Panc1 (cell line): ENCODE results near the gene MAP3K2.

Experiments used
- POLR2AphosphoS5 ChIP-seq: IDR thresholded peaks from 2 replicates; pipeline ENCODE4 v1.6.1; 2012; ENCODE audit warnings: mild to moderate bottlenecking, low read depth, low read length, moderate library complexity
- TF ChIP-seq, protein P1 (sequence below): fragments of 450-650 bp; IDR thresholded peaks from 2 replicates; pipeline ENCODE4 v1.5.1; 2017; ENCODE audit warnings: mild to moderate bottlenecking
- TF ChIP-seq, protein P2 (sequence below), 2 experiments: IDR thresholded peaks; 2 replicates each; pipeline ENCODE4 v1.6.1; 2011 to 2012; ENCODE audit warnings: low read depth in 2 of 2, control low read depth in 1 of 2, low read length in 1 of 2, mild to moderate bottlenecking in 1 of 2, moderate library complexity in 1 of 2; ENCODE audit not compliant: insufficient read depth in 1 of 2

DNA sequence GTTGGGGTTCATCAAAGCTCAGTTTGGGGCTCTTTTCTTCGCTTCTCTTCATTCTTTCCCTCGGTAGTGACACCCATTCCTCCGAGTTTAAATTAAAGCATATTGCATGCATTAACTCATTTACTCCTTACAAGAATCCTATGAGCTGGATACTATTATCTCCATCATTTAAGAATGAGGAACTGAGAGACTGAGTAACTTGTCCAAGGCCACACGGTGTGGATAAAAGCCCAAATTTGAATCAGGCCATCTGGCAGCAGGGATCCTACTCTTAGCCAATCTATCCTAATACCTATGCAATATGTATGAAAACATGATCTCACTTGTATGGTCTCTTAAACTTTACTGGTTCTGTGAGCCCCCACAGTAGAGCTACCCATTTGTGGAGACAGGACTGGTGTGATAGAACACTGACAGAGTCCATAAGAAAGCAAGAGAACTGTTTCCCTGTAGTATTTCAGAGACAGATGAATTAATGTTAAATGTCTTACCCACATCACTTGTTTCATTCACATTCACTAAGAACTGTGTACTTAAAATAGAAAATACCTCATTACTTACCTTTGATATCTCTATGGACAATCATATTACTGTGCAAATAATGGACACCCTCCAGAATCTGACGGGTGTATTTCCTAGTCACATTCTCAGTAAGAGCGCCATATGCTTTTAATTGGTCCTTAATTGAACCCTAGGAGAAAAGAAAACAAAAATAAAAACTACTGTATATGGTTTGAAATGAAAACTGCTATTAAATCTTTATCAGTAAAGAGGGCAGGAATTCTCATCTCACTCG lies 73.4 kb downstream of the MAP3K2 start:
- TF ChIP-seq, protein P1, sequence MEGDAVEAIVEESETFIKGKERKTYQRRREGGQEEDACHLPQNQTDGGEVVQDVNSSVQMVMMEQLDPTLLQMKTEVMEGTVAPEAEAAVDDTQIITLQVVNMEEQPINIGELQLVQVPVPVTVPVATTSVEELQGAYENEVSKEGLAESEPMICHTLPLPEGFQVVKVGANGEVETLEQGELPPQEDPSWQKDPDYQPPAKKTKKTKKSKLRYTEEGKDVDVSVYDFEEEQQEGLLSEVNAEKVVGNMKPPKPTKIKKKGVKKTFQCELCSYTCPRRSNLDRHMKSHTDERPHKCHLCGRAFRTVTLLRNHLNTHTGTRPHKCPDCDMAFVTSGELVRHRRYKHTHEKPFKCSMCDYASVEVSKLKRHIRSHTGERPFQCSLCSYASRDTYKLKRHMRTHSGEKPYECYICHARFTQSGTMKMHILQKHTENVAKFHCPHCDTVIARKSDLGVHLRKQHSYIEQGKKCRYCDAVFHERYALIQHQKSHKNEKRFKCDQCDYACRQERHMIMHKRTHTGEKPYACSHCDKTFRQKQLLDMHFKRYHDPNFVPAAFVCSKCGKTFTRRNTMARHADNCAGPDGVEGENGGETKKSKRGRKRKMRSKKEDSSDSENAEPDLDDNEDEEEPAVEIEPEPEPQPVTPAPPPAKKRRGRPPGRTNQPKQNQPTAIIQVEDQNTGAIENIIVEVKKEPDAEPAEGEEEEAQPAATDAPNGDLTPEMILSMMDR: no peak
- TF ChIP-seq, protein P2, sequence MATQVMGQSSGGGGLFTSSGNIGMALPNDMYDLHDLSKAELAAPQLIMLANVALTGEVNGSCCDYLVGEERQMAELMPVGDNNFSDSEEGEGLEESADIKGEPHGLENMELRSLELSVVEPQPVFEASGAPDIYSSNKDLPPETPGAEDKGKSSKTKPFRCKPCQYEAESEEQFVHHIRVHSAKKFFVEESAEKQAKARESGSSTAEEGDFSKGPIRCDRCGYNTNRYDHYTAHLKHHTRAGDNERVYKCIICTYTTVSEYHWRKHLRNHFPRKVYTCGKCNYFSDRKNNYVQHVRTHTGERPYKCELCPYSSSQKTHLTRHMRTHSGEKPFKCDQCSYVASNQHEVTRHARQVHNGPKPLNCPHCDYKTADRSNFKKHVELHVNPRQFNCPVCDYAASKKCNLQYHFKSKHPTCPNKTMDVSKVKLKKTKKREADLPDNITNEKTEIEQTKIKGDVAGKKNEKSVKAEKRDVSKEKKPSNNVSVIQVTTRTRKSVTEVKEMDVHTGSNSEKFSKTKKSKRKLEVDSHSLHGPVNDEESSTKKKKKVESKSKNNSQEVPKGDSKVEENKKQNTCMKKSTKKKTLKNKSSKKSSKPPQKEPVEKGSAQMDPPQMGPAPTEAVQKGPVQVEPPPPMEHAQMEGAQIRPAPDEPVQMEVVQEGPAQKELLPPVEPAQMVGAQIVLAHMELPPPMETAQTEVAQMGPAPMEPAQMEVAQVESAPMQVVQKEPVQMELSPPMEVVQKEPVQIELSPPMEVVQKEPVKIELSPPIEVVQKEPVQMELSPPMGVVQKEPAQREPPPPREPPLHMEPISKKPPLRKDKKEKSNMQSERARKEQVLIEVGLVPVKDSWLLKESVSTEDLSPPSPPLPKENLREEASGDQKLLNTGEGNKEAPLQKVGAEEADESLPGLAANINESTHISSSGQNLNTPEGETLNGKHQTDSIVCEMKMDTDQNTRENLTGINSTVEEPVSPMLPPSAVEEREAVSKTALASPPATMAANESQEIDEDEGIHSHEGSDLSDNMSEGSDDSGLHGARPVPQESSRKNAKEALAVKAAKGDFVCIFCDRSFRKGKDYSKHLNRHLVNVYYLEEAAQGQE (IDR thresholded peaks at IDR 0.05; ENCODE audit: insufficient read depth in 1 of 2, low read depth in 2 of 2, low read length in 1 of 2): no peak
- no peak for TF ChIP-seq POLR2AphosphoS5
